Lower leg skin (tissue), 4 donors: ENCODE measurements around the gene TMEM131L. TPM values are rescaled to one million over a fixed set of nuclear protein-coding genes. Genes with fewer than 3 reads are reported as not detected.

Experiments
- DNase-seq, 2 donors: peaks; one replicate each; pipeline ENCODE4 v3.0.0-alpha.2; 2019; ENCODE audit warnings: low spot score in 2 of 2
- H3K4me3 ChIP-seq: fragments of 200-600 bp; sonication (generic); 2 replicates; pipeline ENCODE4 v1.5.1; 2017; ENCODE audit warnings: mild to moderate bottlenecking, low read depth; ENCODE audit not compliant: poor library complexity, severe bottlenecking
- CTCF ChIP-seq, 3 donors: fragments of 450-650 bp; IDR thresholded peaks; one replicate each; pipeline ENCODE4 v1.5.1; 2016; ENCODE audit warnings: antibody characterized with exemption in 3 of 3, mild to moderate bottlenecking in 3 of 3, moderate library complexity in 2 of 3
- POLR2A ChIP-seq, 2 donors: fragments of 450-650 bp; IDR thresholded peaks; one replicate each; pipeline ENCODE4 v1.6.1; 2016 to 2017; ENCODE audit warnings: antibody characterized with exemption in 2 of 2, mild to moderate bottlenecking in 1 of 2, moderate library complexity in 1 of 2
- WGBS, 2 donors: methylation state at CpG; one replicate each; pipeline ENCODE4 v1.1.5; 2018; 5-methylcytosine and 5-hydroxymethylcytosine counted together
- intact Hi-C: fragments of 100-400 bp; cut with DNase I; formaldehyde crosslinking; loops from one replicate; pipeline ENCODE4 v1.15.0; 2023; ENCODE audit warnings: low total_unique reads
- total RNA-seq, 4 donors: library from RNA; depleted of rRNA; stranded (reverse); fragments of >200 nt; gene quantifications; one replicate each; pipeline ENCODE4 v1.1.0, GENCODE V29; 2016

TMEM131L gene
- total RNA-seq, 4 donors from 2014 or later: 8.3 to 15.9 (median 12.1) TPM

DNA sequence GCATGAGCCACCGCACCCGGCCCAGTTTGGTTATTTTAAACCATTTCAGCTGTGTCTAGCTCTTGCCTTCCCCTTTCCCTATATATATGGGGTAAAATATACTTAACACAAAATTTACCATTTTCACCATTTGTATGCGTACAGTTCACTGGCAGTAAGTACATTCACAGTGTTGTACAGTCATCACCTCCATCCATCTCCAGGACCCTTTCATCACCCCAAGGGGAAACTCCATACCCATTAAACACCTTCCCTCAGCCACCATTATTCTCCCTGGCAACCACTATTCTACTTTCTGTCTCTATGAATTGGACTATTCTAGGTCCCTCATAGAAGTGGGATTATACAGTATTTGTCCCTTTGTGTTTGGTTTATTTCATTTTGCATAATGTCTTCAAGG, 106.4 kb downstream of the TMEM131L start:
- 94 to 100% methylated on average over 3 of the region's 3 CpGs for WGBS, 2 donors
- intact Hi-C loops: no loop called here
- H3K4me3 ChIP-seq: no peak overlapping the region
- no peak for DNase-seq
- TF ChIP-seq POLR2A (IDR thresholded peaks at IDR 0.05) (no peak), CTCF (IDR thresholded peaks at IDR 0.05) (no peak)

- WGBS, 2 donors: 92 to 96% methylated on average over 7 of the region's 7 CpGs
Measured at GRCh38 chr4:153573221-153573620, 107.1 kb downstream of the TMEM131L start.

DNA sequence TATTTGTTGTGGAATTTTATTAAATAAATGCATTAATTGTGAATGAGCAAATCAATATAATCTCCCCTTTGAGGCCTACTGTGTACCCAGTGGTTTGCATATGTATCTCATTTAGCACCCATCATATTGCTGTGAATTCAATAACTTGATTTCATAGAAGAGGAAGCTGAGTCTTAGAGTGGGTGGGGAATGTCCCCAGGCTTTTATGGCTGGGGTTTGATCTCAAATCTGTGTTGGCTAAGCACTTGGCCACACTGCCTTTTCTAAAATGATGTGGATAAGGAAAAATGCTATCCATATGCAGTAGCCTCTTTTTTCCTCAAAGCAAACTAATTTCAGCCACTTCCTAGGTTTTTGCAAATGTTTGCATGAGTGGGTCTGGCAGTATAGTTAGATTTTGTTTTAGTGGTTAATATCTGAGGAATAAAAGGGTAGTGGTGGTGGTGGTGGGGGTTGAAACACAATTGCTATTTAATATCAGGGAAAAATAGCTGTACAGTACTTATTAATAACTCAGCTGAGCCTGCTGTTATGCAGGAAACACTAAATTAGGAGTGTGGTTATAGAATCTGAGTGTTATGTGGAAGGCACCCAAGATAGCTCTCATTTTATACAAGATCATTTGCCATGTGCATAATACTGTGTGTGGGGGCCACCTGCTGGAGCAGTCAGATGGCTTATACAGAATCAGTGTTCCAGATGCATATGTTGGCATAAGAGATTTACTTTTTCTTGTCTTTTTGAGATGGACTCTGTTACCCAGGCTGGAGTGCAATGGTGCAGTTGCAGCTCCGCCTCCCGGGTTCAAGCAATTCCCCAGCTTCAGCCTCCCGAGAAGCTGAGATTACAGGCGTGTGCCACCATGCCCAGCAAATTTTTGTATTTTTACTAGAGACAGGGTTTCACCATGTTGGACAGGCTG, 108.0 kb downstream of the TMEM131L start:
- H3K4me3 ChIP-seq: no peak overlapping the region
- intact Hi-C loops: loop anchor here (2.0 kb wide), 1 partner anchor 229 kb away; the partner anchor contains the start of gene MND1
- DNase-seq: peak in 1 of 2 donors; percentile 32
- 68 to 76% methylated on average over 4 of the region's 4 CpGs for WGBS, 2 donors
- TF ChIP-seq CTCF (IDR thresholded peaks at IDR 0.05) (no peak), POLR2A (IDR thresholded peaks at IDR 0.05) (no peak)

More at GRCh38 chr4:153573221-153573620, 107.1 kb downstream of the TMEM131L start:
- H3K4me3 ChIP-seq: no peak overlapping the region
- TF ChIP-seq CTCF (IDR thresholded peaks at IDR 0.05): no peak
- TF ChIP-seq POLR2A (IDR thresholded peaks at IDR 0.05): no peak
- no peak for DNase-seq
- intact Hi-C loops: no loop called here

DNA sequence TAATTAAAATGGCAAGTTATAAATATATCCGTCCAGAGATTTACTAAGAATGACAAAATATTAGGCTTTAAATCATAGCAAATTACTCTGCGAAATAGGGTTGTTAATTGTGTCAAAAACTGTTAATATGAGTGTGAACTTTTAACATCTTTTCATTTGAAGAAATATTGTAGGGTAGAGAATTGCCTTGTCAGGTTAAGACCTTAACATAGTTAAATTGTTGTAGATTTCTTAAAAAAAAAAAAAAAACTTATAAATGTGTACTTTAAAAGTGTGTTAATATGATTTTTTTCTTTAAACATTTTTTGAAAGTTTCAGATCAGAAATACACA, 110.2 kb downstream of the TMEM131L start:
- DNase-seq: no peak
- WGBS, 2 donors: 61 to 67% methylated on average over 2 of the region's 2 CpGs
- H3K4me3 ChIP-seq: no peak overlapping the region
- TF ChIP-seq CTCF (IDR thresholded peaks at IDR 0.05) (no peak), POLR2A (IDR thresholded peaks at IDR 0.05) (no peak)
- intact Hi-C loops: no loop called here

DNA sequence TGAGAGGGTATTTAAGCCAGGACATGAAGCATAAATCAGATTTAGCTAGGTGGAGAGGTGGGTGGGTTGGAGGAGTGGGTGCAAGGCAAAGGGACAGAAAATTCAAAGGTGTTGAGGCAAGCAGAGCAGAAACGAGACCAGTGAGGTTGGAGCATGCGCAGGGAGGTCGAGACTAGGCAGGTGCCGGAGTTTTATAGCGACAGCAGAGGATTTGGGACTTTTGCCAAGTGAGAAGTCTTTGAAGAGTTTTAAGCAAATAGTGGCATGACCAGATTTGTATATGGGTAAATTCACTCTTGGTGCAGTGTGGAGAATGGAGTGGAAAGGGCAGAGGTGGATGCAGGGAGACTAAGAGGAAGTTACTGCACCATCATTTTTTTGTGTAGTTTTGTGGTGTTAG, 110.9 kb downstream of the TMEM131L start:
- 48 to 55% methylated on average over 5 of the region's 5 CpGs for WGBS, 2 donors
- intact Hi-C loops: no loop called here
- no peak overlapping the region for H3K4me3 ChIP-seq
- DNase-seq: no peak
- TF ChIP-seq POLR2A (IDR thresholded peaks at IDR 0.05): no peak
- no peak for TF ChIP-seq CTCF (IDR thresholded peaks at IDR 0.05)
